NB4 (cell line): Measurements from ENCODE around the gene ZNF75A.

ENCODE experiments used
- MYC ChIP-seq: IDR thresholded peaks from 2 replicates; pipeline ENCODE4 v1.6.1; 2011; ENCODE audit warnings: low read depth, low read length
- POLR2A ChIP-seq: IDR thresholded peaks from 2 replicates; pipeline ENCODE4 v1.6.1; 2011; ENCODE audit warnings: mild to moderate bottlenecking; ENCODE audit not compliant: insufficient read length; ENCODE audit errors: extremely low read depth
- TF ChIP-seq, protein P1 (sequence below): IDR thresholded peaks from one replicate; pipeline ENCODE4 v1.5.1; 2012; ENCODE audit warnings: low read depth, low read length

DNA sequence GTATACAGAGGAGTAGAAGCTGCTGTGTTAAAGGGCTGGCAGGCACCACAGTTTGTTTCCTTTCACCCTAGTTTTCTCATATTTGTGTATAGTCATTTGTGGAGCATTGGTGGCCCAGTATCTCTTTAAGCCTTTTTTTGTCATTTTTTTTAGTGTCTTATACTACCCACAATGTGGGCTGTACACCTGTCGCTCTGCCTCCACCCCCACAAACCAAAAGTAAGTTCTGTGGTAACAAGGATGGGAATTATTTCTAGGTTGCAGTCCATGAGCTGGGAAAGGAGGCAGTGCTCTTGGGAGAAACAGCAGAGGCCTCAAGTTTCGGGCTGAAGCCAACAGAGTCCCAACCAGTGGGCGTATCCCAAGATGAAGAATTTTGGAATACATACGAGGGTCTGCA is 6.2 kb downstream of the ZNF75A start:
- TF ChIP-seq, protein P1, sequence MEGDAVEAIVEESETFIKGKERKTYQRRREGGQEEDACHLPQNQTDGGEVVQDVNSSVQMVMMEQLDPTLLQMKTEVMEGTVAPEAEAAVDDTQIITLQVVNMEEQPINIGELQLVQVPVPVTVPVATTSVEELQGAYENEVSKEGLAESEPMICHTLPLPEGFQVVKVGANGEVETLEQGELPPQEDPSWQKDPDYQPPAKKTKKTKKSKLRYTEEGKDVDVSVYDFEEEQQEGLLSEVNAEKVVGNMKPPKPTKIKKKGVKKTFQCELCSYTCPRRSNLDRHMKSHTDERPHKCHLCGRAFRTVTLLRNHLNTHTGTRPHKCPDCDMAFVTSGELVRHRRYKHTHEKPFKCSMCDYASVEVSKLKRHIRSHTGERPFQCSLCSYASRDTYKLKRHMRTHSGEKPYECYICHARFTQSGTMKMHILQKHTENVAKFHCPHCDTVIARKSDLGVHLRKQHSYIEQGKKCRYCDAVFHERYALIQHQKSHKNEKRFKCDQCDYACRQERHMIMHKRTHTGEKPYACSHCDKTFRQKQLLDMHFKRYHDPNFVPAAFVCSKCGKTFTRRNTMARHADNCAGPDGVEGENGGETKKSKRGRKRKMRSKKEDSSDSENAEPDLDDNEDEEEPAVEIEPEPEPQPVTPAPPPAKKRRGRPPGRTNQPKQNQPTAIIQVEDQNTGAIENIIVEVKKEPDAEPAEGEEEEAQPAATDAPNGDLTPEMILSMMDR, result no peak
- TF ChIP-seq POLR2A (no peak), MYC (no peak)
